ENCODE results near the gene LRP4.

Gene LRP4

GRCh38 chr11:46920755-46921154, 2.4 kb upstream of the LRP4 start:
- Histone ChIP-seq H3K27ac (no peak overlapping the region), H3K36me3 (no peaks in the 10 kb centered on the region), H3K4me3 (ENCODE audit: low read depth, low read length) (no peak overlapping the region), H3K27me3 (ENCODE audit: insufficient read depth, low read depth, severe bottlenecking) (no peaks in the 10 kb centered on the region), H3K9me3 (ENCODE audit: severe bottlenecking) (no peaks in the 10 kb centered on the region)
- no peak for DNase-seq
- no peak for TF ChIP-seq CTCF (IDR thresholded peaks at IDR 0.05; ENCODE audit: low read depth, low read length)

- Histone ChIP-seq H3K27me3 (ENCODE audit: insufficient read depth, low read depth, severe bottlenecking) (no peaks in the 10 kb centered on the region), H3K27ac (peak overlapping the region; percentile 84), H3K4me3 (ENCODE audit: low read depth, low read length) (peak overlapping the region; percentile 64), H3K9me3 (ENCODE audit: severe bottlenecking) (no peaks in the 10 kb centered on the region), H3K36me3 (no peaks in the 10 kb centered on the region)
- DNase-seq: peak; percentile 79
- TF ChIP-seq CTCF (IDR thresholded peaks at IDR 0.05; ENCODE audit: low read depth, low read length): no peak
Measured at GRCh38 chr11:46918788-46919513, 601 bp upstream of the LRP4 start.

- H3K27ac ChIP-seq: peak overlapping the region; percentile 72
- peak overlapping the region; percentile 80 for H3K4me3 ChIP-seq (ENCODE audit: low read depth, low read length)
- no peaks in the 10 kb centered on the region for H3K36me3 ChIP-seq
- no peak for DNase-seq
- no peaks in the 10 kb centered on the region for H3K9me3 ChIP-seq (ENCODE audit: severe bottlenecking)
- no peak for TF ChIP-seq CTCF (IDR thresholded peaks at IDR 0.05; ENCODE audit: low read depth, low read length)
- H3K27me3 ChIP-seq (ENCODE audit: insufficient read depth, low read depth, severe bottlenecking): no peaks in the 10 kb centered on the region
Measured at GRCh38 chr11:46917762-46918082, 628 bp downstream of the LRP4 start.

GRCh38 chr11:46917109-46917761, 1.1 kb downstream of the LRP4 start:
- Histone ChIP-seq H3K27me3 (ENCODE audit: insufficient read depth, low read depth, severe bottlenecking) (no peaks in the 10 kb centered on the region), H3K27ac (peak overlapping the region; percentile 72; the same call in 1 of the 2 replicates), H3K36me3 (no peaks in the 10 kb centered on the region), H3K9me3 (ENCODE audit: severe bottlenecking) (no peaks in the 10 kb centered on the region), H3K4me3 (ENCODE audit: low read depth, low read length) (peak overlapping the region; percentile 80)
- DNase-seq: no peak
- TF ChIP-seq CTCF (IDR thresholded peaks at IDR 0.05; ENCODE audit: low read depth, low read length): no peak

- H3K27me3 ChIP-seq (ENCODE audit: insufficient read depth, low read depth, severe bottlenecking): no peaks in the 10 kb centered on the region
Measured at GRCh38 chr11:46916286-46917108, 1.9 kb downstream of the LRP4 start.

More at GRCh38 chr11:46916286-46917108, 1.9 kb downstream of the LRP4 start:
- Histone ChIP-seq H3K27ac (no peak overlapping the region), H3K36me3 (no peaks in the 10 kb centered on the region), H3K4me3 (ENCODE audit: low read depth, low read length) (peak overlapping the region; percentile 80), H3K9me3 (ENCODE audit: severe bottlenecking) (no peaks in the 10 kb centered on the region)
- TF ChIP-seq CTCF (IDR thresholded peaks at IDR 0.05; ENCODE audit: low read depth, low read length): no peak
- peak; percentile 52 for DNase-seq

Measured in WERI-Rb-1 (cell line).